GM21526 (cell line): Measurements from ENCODE around the gene ABHD16B.
"Not testable (repeated sequence)": the region's sequence is repeated elsewhere in the genome, so short reads cannot be mapped to it uniquely, and the experiment has no call there.

Source experiments
- ATAC-seq: cut with Tn5 transposase; IDR thresholded peaks from one replicate; pipeline ENCODE4 v1.9.1; 2021; ENCODE audit warnings: moderate library complexity; ENCODE audit not compliant: unreplicated experiment, low FRiP score

Gene ABHD16B

GRCh38 chr20:63874241-63874640 lies 12.9 kb downstream of the ABHD16B start:
- ATAC-seq, result not testable (repeated sequence)

- ATAC-seq, result no peak
Measured at GRCh38 chr20:63876489-63877036, 15.3 kb downstream of the ABHD16B start.

GRCh38 chr20:63877755-63878470 lies 16.6 kb downstream of the ABHD16B start:
- no peak for ATAC-seq

GRCh38 chr20:63878899-63879663 lies 17.8 kb downstream of the ABHD16B start:
- no peak for ATAC-seq

GRCh38 chr20:63880901-63881300 lies 19.6 kb downstream of the ABHD16B start:
- not testable (repeated sequence) for ATAC-seq

GRCh38 chr20:63881451-63882226 lies 20.3 kb downstream of the ABHD16B start:
- no peak for ATAC-seq

GRCh38 chr20:63882257-63883200 lies 21.2 kb downstream of the ABHD16B start:
- ATAC-seq, result no peak

- ATAC-seq, result no peak
Measured at GRCh38 chr20:63883201-63883593, 21.9 kb downstream of the ABHD16B start.

GRCh38 chr20:63884506-63885263 lies 23.4 kb downstream of the ABHD16B start:
- no peak for ATAC-seq

- ATAC-seq, result no peak
Measured at GRCh38 chr20:63885264-63886053, 24.2 kb downstream of the ABHD16B start.

GRCh38 chr20:63886054-63886419 lies 24.7 kb downstream of the ABHD16B start:
- no peak for ATAC-seq

- no peak for ATAC-seq
Measured at GRCh38 chr20:63886921-63887320, 25.6 kb downstream of the ABHD16B start.

GRCh38 chr20:63889241-63890200 lies 28.2 kb downstream of the ABHD16B start:
- ATAC-seq, result no peak

GRCh38 chr20:63890201-63890576 lies 28.9 kb downstream of the ABHD16B start:
- no peak for ATAC-seq

GRCh38 chr20:63890616-63891015 lies 29.3 kb downstream of the ABHD16B start:
- no peak for ATAC-seq

GRCh38 chr20:63891061-63892002 lies 30.0 kb downstream of the ABHD16B start:
- ATAC-seq, result no peak
